HG02798 (cell line): ENCODE results near the gene C1S.
"Not testable (repeated sequence)": the region's sequence is repeated elsewhere in the genome, so short reads cannot be mapped to it uniquely, and the experiment has no call there.

Experiments used
- ATAC-seq: cut with Tn5 transposase; IDR thresholded peaks from one replicate; pipeline ENCODE4 v1.9.1; 2021; ENCODE audit warnings: mild to moderate bottlenecking; ENCODE audit not compliant: unreplicated experiment, poor library complexity

Gene C1S

GRCh38 chr12:7060353-7060954 lies at the start of gene C1S:
C1S (plus strand) TSS chr12:7060718; CDS start chr12:7061913, 1,195 bp downstream.
- ATAC-seq = no peak

GRCh38 chr12:7011398-7011797 lies 49.1 kb upstream of the C1S start:
- not testable (repeated sequence) for ATAC-seq

GRCh38 chr12:7012024-7012607 lies 48.4 kb upstream of the C1S start:
- no peak for ATAC-seq

GRCh38 chr12:7013101-7013500 lies 47.4 kb upstream of the C1S start:
- no peak for ATAC-seq

- no peak for ATAC-seq
Measured at GRCh38 chr12:7015555-7016370, 44.8 kb upstream of the C1S start.

GRCh38 chr12:7016958-7017571 lies 43.5 kb upstream of the C1S start:
- ATAC-seq = no peak

GRCh38 chr12:7017870-7018349 lies 42.6 kb upstream of the C1S start:
- ATAC-seq = no peak

- peak; percentile 94 for ATAC-seq
Measured at GRCh38 chr12:7018350-7019042, 42.0 kb upstream of the C1S start, which contains the start of gene LPCAT3. LPCAT3 (minus strand) TSS chr12:7018476; CDS start chr12:7018424, 52 bp downstream.

- no peak for ATAC-seq
Measured at GRCh38 chr12:7019043-7019569, 41.4 kb upstream of the C1S start.

- no peak for ATAC-seq
Measured at GRCh38 chr12:7021956-7022355, 38.6 kb upstream of the C1S start.

GRCh38 chr12:7023114-7023513 lies 37.4 kb upstream of the C1S start:
- no peak for ATAC-seq

- ATAC-seq = no peak
Measured at GRCh38 chr12:7026854-7027253, 33.7 kb upstream of the C1S start.

GRCh38 chr12:7031306-7031705 lies 29.2 kb upstream of the C1S start:
- no peak for ATAC-seq

GRCh38 chr12:7032990-7033389 lies 27.5 kb upstream of the C1S start:
- no peak for ATAC-seq

GRCh38 chr12:7034464-7034863 lies 26.1 kb upstream of the C1S start:
- no peak for ATAC-seq

GRCh38 chr12:7035463-7035862 lies 25.1 kb upstream of the C1S start:
- ATAC-seq = no peak

- ATAC-seq = not testable (repeated sequence)
Measured at GRCh38 chr12:7037411-7037810, 23.1 kb upstream of the C1S start.

GRCh38 chr12:7038591-7038990 lies 21.9 kb upstream of the C1S start:
- ATAC-seq = no peak

GRCh38 chr12:7039403-7039802 lies 21.1 kb upstream of the C1S start:
- no peak for ATAC-seq

- no peak for ATAC-seq
Measured at GRCh38 chr12:7042842-7043241, 17.7 kb upstream of the C1S start.
